B cell (primary cell): ENCODE results near the gene CNR2.

Experiments
- EZH2 ChIP-seq: IDR thresholded peaks from 2 replicates; pipeline ENCODE4 v1.6.1; 2012; ENCODE audit warnings: borderline replicate concordance, low read depth, mild to moderate bottlenecking, moderate library complexity, low read length; ENCODE audit not compliant: insufficient read depth, poor library complexity, severe bottlenecking
- TF ChIP-seq, protein P1 (sequence below): fragments of 200-600 bp; IDR thresholded peaks from one replicate; pipeline ENCODE4 v1.8.0; 2022; ENCODE audit warnings: antibody characterized with exemption, mild to moderate bottlenecking

DNA sequence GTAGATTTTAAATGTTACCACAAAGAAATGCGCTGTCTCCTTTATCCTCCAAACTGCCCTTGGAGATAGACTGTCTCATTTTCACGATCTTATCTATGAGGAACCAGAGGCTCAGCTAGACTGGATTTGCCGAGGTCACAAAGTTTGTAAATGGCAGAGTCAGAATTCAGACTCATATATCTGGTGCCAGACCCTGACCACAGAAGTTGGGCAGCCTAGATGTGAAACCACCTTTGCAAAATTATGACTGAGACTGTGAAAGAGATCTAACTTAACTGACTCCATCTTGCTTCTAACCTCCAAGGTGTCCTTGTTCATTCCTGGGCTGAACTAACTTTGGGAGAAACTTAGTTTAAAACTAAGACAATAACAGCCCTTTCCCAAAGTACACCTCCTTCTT, 14.1 kb downstream of the CNR2 start:
- TF ChIP-seq, protein P1, sequence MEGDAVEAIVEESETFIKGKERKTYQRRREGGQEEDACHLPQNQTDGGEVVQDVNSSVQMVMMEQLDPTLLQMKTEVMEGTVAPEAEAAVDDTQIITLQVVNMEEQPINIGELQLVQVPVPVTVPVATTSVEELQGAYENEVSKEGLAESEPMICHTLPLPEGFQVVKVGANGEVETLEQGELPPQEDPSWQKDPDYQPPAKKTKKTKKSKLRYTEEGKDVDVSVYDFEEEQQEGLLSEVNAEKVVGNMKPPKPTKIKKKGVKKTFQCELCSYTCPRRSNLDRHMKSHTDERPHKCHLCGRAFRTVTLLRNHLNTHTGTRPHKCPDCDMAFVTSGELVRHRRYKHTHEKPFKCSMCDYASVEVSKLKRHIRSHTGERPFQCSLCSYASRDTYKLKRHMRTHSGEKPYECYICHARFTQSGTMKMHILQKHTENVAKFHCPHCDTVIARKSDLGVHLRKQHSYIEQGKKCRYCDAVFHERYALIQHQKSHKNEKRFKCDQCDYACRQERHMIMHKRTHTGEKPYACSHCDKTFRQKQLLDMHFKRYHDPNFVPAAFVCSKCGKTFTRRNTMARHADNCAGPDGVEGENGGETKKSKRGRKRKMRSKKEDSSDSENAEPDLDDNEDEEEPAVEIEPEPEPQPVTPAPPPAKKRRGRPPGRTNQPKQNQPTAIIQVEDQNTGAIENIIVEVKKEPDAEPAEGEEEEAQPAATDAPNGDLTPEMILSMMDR, result no peak
- no peak for TF ChIP-seq EZH2
